Stimulated activated CD8-positive, alpha-beta memory T cell treated with anti-CD3 and anti-CD28 coated beads, Interleukin-15, amount 100 ng/mL, for 1 hour (primary cell): ENCODE results near the gene PRKCQ.
A peak's percentile ranks its signal among the peaks of the same experiment; 100 is the strongest.

Experiments used
- DNase-seq: peaks from one replicate; pipeline ENCODE4 v3.0.0-alpha.2; 2020; ENCODE audit warnings: low read depth

PRKCQ gene

GRCh38 chr10:6405713-6406112 lies 174.4 kb downstream of the PRKCQ start:
- no peak for DNase-seq

DNA sequence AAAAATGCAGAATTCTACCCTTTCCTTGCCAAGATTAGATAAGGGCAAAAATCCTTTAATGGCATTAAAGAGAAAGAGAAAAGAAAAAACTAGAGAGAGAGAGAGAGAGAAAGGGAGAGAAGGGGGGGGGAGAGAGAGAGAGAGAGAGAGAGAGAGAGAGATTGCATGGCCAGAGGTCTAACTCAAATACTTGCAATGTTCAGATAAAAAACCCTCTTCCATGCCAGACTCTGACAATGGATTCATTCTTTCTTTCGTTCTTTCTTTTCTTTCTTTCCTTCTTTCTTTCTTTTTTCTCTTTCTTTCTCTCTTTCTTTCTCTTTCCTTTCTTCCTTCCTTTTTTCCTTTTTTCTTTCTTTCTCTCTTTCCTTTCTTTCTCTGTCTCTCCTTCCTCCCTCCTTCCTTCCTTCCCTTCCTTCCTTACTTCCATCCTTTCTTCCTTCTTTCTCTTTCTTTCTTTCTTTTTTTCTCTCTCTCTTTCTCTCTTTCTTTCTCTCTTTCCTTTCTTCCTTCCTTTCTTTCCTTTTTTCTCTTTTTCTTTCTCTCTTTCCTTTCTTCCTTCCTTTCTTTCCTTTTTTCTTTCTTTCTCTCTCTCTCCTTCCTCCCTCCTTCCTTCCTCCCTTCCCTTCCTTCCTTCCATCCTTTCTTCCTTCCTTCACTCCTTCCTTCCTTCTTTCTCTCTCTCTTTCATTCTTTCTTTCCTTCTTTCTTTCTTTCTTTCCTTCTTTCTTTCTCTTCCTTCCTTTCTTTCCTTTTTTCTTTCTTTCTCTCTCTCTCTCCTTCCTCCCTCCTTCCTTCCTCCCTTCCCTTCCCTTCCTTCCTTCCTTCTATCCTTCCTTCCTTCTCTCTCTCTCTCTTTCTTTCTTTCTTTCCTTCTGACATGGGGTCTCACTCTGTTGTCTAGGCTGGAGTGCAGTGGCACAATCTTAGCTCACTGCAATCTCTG lies 175.7 kb downstream of the PRKCQ start:
- DNase-seq = no peak

DNA sequence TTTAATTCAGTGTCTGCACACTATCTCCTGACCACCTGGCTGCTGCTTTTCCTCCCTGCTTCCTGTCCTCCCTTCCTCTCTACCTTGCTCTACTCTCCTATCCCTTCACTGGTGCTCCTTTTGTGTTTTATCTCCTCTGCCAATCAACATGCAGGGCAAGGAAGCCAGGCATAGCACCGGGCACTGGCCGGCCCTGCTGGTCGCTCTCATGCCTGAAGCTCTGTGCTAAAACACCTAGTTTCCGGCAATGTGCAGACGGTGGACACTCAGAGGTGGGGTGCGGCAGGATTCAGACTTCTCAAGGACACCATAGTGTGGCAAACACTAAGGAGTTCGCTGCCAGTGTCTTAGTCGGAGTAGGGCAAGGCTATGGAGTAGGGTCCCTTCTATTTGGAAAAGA lies 177.1 kb downstream of the PRKCQ start:
- DNase-seq = no peak

- DNase-seq = no peak
Measured at GRCh38 chr10:6402349-6402709, 177.7 kb downstream of the PRKCQ start.

DNA sequence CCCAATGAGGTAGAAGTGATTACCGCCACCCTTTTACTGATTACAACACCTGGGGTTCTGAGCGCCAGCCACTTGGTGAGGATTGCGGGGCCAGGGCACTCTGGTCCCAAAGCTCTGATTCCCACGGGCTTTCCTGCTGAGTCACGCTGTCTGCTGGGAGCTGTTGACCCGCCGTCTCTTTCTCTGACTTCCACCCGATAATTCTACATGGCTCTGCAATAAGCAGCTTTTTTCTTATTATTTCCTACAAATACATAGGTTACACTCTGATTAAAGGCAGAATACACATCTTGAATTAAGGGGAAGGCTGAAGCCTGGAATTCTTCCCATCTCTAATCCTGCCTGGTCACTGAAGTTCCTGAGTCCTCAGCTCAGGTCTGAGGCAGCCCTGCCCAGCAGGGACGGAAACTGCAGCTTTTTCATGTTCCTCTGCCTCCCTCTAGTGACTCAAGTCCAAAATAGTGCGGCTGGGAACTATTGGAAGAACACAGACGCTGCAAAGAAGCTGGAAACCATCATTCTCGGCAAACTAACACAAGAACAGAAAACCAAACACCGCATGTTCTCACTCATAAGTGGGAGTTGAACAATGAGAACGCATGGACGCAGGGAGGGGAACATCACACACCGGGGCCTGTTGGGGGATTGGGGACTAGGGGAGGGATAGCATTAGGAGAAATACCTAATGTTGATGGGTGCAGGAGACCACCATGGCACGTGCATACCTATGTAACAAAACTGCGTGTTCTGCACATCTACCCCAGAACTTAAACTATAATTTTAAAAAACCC lies 178.3 kb downstream of the PRKCQ start:
- peak; percentile 25 for DNase-seq

GRCh38 chr10:6400821-6401465 lies 179.1 kb downstream of the PRKCQ start:
- no peak for DNase-seq

DNA sequence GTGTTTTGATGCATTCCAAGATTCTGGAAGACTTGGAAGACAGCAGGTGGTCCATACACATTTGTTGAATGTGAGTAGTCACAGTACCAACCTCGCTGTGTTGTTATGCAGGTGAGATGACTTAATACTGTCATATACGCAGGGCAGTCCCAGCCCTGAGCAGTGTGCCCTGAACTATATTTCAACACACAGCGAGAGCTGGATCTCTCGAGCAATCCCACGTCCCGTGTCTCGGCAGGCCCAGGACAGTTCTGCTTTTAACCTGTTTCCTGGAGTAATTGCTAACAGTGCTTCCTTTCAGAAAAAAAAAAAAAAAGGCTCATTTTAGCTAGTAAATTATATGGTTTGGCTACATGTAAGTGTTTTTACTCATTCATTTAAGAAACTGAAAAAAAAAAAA lies 179.7 kb downstream of the PRKCQ start:
- no peak for DNase-seq

DNA sequence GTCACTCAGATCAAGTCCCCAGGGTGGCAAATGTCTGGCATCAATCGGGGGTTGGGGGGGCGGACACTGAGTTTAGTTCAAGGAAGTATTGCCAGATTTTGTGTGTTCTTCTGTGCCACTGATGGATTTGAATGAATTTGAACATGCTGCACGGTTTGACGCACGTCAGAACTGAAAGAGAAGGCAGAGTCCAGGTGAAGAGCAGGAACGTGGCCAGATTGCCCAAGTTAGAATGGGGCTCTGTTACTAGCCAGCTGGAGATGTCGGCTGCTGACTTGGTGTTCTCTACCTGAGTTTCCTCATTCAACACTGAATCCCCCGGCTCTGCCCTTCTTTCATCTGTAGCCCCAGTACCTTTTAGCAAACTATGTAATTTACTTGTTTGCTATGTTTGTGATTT lies 180.2 kb downstream of the PRKCQ start:
- no peak for DNase-seq

DNA sequence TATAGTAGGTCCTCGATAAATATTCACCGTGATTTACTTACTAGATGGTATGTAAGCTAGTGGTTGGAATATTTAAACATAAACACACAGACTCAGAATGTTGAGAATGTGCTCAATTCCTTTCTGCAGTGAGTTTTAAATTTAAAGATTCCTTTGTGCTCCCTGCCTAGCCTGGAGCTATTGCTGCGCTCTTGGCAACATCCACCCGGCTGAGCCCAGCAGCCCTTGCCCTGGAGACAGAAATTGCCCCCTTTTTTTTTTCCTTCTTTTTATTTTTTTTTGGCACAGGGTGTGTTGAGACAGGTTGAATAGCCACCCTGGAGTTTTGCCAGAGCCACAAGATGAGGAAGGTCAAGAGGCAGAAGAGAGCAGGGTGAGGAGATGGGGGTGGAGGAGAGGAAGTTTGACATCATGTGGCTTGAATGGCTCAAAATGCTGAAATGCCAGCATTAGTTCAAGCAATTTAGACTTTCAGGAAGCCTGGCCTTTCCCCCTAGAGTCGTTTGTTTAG lies 180.8 kb downstream of the PRKCQ start:
- no peak for DNase-seq

GRCh38 chr10:6398399-6398798 lies 181.7 kb downstream of the PRKCQ start:
- no peak for DNase-seq

DNA sequence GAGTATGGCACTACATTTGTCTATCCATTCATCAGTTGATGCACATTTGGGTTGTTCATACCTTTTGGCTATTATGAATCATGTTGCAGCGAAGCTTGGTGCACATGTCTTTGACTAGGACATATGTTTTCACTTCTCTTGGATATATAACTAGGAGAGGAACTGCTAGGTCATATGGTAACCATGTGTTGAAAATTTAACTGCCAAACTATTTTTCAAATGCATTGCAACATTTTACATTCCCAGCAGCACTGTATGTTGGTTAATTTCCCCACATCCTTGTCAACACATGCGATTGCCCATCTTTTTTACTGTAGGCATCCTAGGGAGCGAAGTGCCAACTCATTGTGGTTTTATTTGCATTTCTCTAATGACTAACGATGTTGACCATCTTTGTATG lies 183.4 kb downstream of the PRKCQ start:
- DNase-seq = no peak

DNA sequence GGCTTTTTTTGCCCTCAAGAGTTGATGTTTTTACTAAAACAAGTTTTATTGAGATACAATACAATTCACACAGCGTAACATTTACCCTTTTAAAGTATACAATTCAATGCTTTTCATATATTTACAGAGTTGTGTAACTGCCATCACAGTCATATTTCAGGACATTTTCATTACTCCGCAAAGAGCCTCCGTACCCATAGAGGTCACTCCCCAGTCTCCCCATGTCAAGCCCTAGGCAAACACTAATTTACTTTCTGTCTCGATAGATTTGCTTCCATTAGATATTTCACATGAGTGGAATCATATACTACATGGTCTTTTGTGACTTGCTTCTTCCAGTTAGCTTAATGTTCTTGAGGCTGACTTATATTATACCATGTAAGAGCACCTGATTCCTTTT lies 183.8 kb downstream of the PRKCQ start:
- DNase-seq = no peak

GRCh38 chr10:6395606-6396005 lies 184.5 kb downstream of the PRKCQ start:
- no peak for DNase-seq

DNA sequence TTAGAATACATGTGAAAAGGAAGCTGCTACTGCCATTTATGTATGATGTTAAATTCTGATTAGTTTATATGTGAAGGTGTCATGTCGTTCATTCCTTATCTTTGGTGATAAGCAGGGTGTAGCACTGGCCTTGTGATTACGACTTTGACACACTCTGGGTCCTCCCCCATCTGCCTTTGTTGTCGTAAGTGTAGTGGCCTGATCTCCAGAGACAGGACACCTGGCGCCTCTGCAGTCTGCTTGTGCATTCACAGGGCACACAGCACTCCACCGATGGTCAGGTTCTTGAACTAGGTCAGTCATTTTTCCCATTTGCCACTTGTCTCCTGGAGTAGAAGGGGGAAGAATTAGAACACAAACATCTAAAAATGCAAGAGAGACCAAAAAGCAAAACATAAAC lies 186.0 kb downstream of the PRKCQ start:
- DNase-seq = no peak

DNA sequence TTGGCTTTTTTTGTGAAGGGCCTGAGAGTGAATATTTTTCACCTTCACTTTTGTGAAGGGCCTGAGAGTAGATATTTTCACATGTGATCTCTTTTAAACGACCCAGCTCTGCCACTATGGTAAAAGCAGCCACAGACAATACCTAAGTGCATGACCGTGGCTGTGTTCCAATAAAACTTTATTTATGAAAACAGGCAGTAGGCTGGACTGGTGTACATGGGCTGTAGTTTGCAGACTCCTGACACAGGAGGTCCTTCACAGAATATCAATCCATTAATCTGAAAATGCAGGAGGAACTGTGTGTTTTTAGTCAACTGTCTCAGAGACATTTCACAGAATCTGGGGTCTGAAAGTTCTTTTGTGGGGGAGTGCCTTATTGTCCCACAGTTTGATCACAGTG lies 186.9 kb downstream of the PRKCQ start:
- no peak for DNase-seq

GRCh38 chr10:6390213-6390845 lies 189.7 kb downstream of the PRKCQ start:
- DNase-seq = no peak

DNA sequence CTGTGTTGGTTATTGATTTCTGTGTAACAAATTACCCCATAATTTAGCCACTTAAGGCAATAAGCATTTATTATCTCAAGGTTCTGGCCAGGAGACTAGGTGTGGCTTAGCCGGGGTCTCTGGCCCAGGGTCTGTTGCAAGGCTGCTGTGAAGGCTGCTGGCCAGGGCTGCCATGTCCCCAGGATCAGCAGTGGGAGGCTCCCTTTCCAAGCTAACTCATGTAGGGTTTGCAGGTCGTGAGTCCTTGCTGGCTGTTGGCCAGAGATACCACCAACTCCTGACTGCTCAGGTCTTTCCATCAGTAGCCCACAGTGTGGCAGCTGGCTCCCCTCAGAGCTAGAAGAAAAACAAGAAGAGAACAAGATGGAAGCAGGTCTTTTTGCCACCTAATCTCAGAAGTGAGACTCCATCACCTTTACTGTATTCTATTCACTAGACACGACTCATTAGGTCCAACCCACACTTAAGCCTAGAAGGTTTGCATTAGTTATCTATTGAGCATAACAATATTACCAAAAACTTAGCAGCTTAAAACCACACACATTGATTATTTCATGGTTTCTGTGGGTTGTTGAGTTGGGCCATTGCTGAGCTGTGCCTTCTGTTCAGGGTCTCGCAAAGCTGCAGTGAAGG lies 191.7 kb downstream of the PRKCQ start:
- DNase-seq = no peak

DNA sequence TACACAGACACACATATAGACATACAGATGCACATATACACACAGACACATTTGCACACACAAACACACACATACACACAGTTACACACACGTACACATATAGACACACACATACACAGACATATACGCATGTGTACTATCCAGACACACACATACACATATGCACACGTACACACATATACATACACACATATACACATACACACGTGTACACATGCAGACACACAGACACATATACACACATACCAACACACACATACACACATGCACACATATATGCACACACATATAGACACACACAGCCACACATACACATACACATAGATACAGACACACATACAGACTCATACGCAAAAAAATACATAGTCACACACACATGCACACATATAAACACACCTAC lies 193.1 kb downstream of the PRKCQ start:
- DNase-seq = no peak

- DNase-seq = no peak
Measured at GRCh38 chr10:6386346-6386745, 193.7 kb downstream of the PRKCQ start.

GRCh38 chr10:6385665-6386064 lies 194.4 kb downstream of the PRKCQ start:
- DNase-seq = no peak

- DNase-seq = no peak
Measured at GRCh38 chr10:6384847-6385246, 195.2 kb downstream of the PRKCQ start.

DNA sequence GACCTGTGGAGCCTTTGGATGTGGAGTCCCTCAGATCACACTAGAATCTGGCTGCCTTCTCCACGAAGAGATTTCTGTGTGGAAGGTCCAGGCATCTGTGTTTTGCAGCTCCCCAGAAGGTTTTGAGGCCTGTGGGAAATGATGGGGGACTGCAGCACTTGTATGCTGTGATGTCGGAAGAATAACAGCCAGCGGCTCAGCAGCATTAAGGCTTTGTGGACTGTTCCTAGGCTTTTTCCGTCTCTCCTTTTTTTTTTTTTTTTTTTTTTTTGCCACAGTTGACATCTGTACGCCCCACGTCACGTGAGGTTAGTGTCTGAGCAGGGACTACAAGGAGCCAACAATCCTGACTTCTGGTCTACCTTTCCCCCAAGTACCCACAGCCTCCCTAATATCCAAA lies 196.0 kb downstream of the PRKCQ start:
- no peak for DNase-seq
